ENCODE data around the gene CXorf38.
A peak's percentile ranks its signal among the peaks of the same experiment; 100 is the strongest.
"Not testable (repeated sequence)": the region's sequence is repeated elsewhere in the genome, so short reads cannot be mapped to it uniquely, and the experiment has no call there.

The CXorf38 gene

GRCh38 chrX:40623665-40624064, 23.7 kb downstream of the CXorf38 start:
- no peak for DNase-seq

- no peak for DNase-seq
Measured at GRCh38 chrX:40623139-40623536, 24.2 kb downstream of the CXorf38 start, which contains the start of gene MPC1L. MPC1L (plus strand) TSS chrX:40623428; CDS start chrX:40623566, 138 bp downstream.

- DNase-seq = no peak
Measured at GRCh38 chrX:40622479-40623138, 24.8 kb downstream of the CXorf38 start.

GRCh38 chrX:40617566-40617965, 29.8 kb downstream of the CXorf38 start:
- DNase-seq = no peak

- no peak for DNase-seq
Measured at GRCh38 chrX:40615976-40616375, 31.4 kb downstream of the CXorf38 start.

- DNase-seq = no peak
Measured at GRCh38 chrX:40612511-40612910, 34.9 kb downstream of the CXorf38 start.

GRCh38 chrX:40607381-40607780, 40.0 kb downstream of the CXorf38 start:
- no peak for DNase-seq

- DNase-seq = no peak
Measured at GRCh38 chrX:40603446-40603845, 43.9 kb downstream of the CXorf38 start.

- not testable (repeated sequence) for DNase-seq
Measured at GRCh38 chrX:40589616-40590321, 57.6 kb downstream of the CXorf38 start.

- DNase-seq = not testable (repeated sequence)
Measured at GRCh38 chrX:40587623-40588022, 59.7 kb downstream of the CXorf38 start.

- DNase-seq = no peak
Measured at GRCh38 chrX:40582811-40583210, 64.5 kb downstream of the CXorf38 start.

GRCh38 chrX:40582178-40582577, 65.2 kb downstream of the CXorf38 start:
- not testable (repeated sequence) for DNase-seq

- no peak for DNase-seq
Measured at GRCh38 chrX:40581336-40581920, 65.9 kb downstream of the CXorf38 start.

GRCh38 chrX:40580537-40581335, 66.6 kb downstream of the CXorf38 start, which contains the start of gene ATP6AP2:
ATP6AP2 (plus strand) TSS chrX:40580970; CDS start chrX:40581066, 96 bp downstream.
- peak; percentile 91 for DNase-seq

GRCh38 chrX:40579900-40580536, 67.3 kb downstream of the CXorf38 start:
- peak; percentile 55 for DNase-seq

GRCh38 chrX:40579141-40579540, 68.2 kb downstream of the CXorf38 start:
- no peak for DNase-seq

GRCh38 chrX:40578039-40578695, 69.2 kb downstream of the CXorf38 start:
- peak; percentile 8 for DNase-seq
